Tibial nerve (tissue), 4 donors: ENCODE measurements around the gene RAB1B. TPM values are rescaled to one million over a fixed set of nuclear protein-coding genes. Genes with fewer than 3 reads are reported as not detected.

Experiments used
- DNase-seq, 2 donors: peaks; one replicate each; pipeline ENCODE4 v3.0.0-alpha.2; 2019; ENCODE audit warnings: low spot score in 2 of 2
- H3K27ac ChIP-seq, 4 donors: fragments of 200-600 bp; sonication (generic) in 3 of 4; one replicate each; pipeline ENCODE4 v1.5.1; 2017 to 2019; ENCODE audit warnings: mild to moderate bottlenecking in 1 of 4
- H3K27me3 ChIP-seq, 2 donors: fragments of 200-600 bp; sonication (generic) in 1 of 2; one replicate each; pipeline versions ENCODE4 v1.5.1 to v1.6.0; 2017 to 2019
- H3K36me3 ChIP-seq, 3 donors: fragments of 200-600 bp; sonication (generic); one replicate each; pipeline ENCODE4 v1.5.1; 2018 to 2019
- H3K4me1 ChIP-seq, 4 donors: fragments of 200-600 bp; sonication (generic) in 3 of 4; one replicate each; pipeline ENCODE4 v1.5.1; 2017 to 2019
- H3K4me3 ChIP-seq, 4 donors: fragments of 200-600 bp; sonication (generic) in 3 of 4; one replicate each; pipeline ENCODE4 v1.5.1; 2017 to 2019; ENCODE audit warnings: mild to moderate bottlenecking in 1 of 4, moderate library complexity in 1 of 4
- H3K9me3 ChIP-seq, 4 donors: fragments of 200-600 bp; sonication (generic) in 3 of 4; one replicate each; pipeline ENCODE4 v1.5.1; 2017 to 2019
- EP300 ChIP-seq, 2 donors: sonication (generic); formaldehyde crosslinking; IDR thresholded peaks; one replicate each; pipeline ENCODE4 v1.6.1; 2017; ENCODE audit warnings: antibody characterized with exemption in 2 of 2, mild to moderate bottlenecking in 1 of 2
- POLR2A ChIP-seq, 2 donors: fragments of 450-650 bp; IDR thresholded peaks; one replicate each; pipeline ENCODE4 v1.6.1; 2017; ENCODE audit warnings: antibody characterized with exemption in 2 of 2, mild to moderate bottlenecking in 2 of 2, moderate library complexity in 2 of 2
- WGBS, 2 donors: methylation state at CpG; one replicate each; pipeline ENCODE4 v1.1.5; 2018; 5-methylcytosine and 5-hydroxymethylcytosine counted together
- total RNA-seq, 4 donors: library from RNA; depleted of rRNA; stranded (reverse); fragments of >200 nt; gene quantifications; one replicate each; pipeline ENCODE4 v1.1.0, GENCODE V29; 2016
- TF ChIP-seq, protein P1 (sequence below), 5 experiments: fragments of 200-600 bp in 3 of 5; fragments of 450-650 bp in 2 of 5; sonication (generic) in 3 of 5; IDR thresholded peaks; one replicate each; pipeline ENCODE4 v1.5.1; 2016 to 2019; ENCODE audit warnings: antibody characterized with exemption in 5 of 5, mild to moderate bottlenecking in 3 of 5, moderate library complexity in 2 of 5

Gene RAB1B
- total RNA-seq, 4 donors from 2014 or later = 76.3 to 144 (median 96.8) TPM

DNA sequence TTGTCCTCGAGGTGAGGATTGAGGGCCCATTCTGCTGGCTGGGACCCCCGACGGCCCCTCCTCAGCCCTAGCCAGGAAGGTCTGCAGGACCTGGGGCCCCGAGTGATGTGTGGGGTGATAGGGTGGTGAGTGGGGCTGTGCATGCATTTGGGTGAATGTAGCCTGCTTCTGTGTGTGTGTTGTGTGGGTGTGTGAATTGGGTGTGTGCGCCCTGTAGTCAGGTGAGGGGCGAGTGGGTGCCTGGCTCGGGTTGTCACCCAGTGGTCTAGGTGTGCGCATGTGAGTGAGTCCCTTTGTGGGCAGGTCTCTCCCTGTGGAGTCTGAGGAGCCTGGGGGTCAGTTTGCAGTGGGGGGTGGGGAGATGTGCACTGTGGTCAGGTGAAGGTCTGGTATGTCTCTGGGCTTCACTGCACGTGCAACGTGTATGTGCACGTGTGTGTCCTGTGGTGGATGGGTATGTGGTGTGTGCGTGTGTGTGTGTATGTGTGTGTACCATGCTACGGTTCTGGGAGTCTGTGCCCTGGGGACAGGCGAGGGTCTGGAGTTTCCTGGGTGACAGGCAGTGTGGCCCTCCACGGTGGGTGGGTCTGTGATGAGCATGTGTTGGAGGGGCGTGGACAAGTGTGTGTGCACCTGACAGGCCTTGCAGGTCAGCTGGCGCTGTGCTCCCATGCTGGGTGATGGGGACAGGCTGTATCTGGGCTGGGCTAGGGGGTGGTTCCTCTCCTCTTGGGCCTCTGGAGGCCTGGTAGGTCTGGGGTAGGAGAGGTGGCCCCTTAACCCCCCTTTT is 24.3 kb downstream of the RAB1B start:
- Histone ChIP-seq H3K4me1 (peaks cover 0 to 30% (median 18%) of the 10 kb centered on the region in 4 donors), H3K4me3 (no peak overlapping the region), H3K36me3 (no peaks in the 10 kb centered on the region), H3K27ac (no peak overlapping the region), H3K9me3 (no peaks in the 10 kb centered on the region), H3K27me3 (peaks cover 0 to 37% of the 10 kb centered on the region in 2 donors)
- TF ChIP-seq EP300 (IDR thresholded peaks at IDR 0.05) (no peak), POLR2A (IDR thresholded peaks at IDR 0.05) (no peak)
- TF ChIP-seq, protein P1, sequence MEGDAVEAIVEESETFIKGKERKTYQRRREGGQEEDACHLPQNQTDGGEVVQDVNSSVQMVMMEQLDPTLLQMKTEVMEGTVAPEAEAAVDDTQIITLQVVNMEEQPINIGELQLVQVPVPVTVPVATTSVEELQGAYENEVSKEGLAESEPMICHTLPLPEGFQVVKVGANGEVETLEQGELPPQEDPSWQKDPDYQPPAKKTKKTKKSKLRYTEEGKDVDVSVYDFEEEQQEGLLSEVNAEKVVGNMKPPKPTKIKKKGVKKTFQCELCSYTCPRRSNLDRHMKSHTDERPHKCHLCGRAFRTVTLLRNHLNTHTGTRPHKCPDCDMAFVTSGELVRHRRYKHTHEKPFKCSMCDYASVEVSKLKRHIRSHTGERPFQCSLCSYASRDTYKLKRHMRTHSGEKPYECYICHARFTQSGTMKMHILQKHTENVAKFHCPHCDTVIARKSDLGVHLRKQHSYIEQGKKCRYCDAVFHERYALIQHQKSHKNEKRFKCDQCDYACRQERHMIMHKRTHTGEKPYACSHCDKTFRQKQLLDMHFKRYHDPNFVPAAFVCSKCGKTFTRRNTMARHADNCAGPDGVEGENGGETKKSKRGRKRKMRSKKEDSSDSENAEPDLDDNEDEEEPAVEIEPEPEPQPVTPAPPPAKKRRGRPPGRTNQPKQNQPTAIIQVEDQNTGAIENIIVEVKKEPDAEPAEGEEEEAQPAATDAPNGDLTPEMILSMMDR (IDR thresholded peaks at IDR 0.05) = no peak
- 61 to 66% methylated on average over 14 to 16 of the region's 17 CpGs for WGBS, 2 donors
- no peak for DNase-seq

DNA sequence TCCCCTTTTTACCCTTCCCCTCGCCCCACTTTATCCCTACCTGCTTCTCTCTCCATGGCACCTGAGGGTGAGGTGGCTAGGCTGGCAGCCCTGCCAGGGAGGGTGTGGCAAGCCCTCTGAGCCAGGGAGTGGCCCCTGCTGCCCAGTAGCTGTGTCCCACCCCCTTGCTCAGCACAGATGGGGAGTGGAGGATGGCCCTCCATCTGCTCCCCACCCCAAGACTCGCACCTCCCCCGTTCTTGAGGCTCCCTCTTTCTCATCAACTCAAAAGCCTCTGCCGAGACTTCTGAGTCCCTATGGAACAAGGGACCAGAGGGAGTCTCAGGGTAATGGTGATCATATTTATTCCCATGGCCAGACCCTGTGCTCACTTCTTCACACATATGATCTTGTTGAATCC is 24.9 kb downstream of the RAB1B start:
- Histone ChIP-seq H3K27me3 (peaks cover 0 to 37% of the 10 kb centered on the region in 2 donors), H3K4me3 (no peak overlapping the region), H3K27ac (no peak overlapping the region), H3K4me1 (peaks cover 0 to 24% (median 12%) of the 10 kb centered on the region in 4 donors), H3K36me3 (no peaks in the 10 kb centered on the region), H3K9me3 (no peaks in the 10 kb centered on the region)
- no peak for TF ChIP-seq POLR2A (IDR thresholded peaks at IDR 0.05)
- no peak for TF ChIP-seq EP300 (IDR thresholded peaks at IDR 0.05)
- TF ChIP-seq, protein P1 (IDR thresholded peaks at IDR 0.05) = no peak
- WGBS, 2 donors = 70 to 77% methylated on average over 4 of the region's 4 CpGs
- DNase-seq = no peak

DNA sequence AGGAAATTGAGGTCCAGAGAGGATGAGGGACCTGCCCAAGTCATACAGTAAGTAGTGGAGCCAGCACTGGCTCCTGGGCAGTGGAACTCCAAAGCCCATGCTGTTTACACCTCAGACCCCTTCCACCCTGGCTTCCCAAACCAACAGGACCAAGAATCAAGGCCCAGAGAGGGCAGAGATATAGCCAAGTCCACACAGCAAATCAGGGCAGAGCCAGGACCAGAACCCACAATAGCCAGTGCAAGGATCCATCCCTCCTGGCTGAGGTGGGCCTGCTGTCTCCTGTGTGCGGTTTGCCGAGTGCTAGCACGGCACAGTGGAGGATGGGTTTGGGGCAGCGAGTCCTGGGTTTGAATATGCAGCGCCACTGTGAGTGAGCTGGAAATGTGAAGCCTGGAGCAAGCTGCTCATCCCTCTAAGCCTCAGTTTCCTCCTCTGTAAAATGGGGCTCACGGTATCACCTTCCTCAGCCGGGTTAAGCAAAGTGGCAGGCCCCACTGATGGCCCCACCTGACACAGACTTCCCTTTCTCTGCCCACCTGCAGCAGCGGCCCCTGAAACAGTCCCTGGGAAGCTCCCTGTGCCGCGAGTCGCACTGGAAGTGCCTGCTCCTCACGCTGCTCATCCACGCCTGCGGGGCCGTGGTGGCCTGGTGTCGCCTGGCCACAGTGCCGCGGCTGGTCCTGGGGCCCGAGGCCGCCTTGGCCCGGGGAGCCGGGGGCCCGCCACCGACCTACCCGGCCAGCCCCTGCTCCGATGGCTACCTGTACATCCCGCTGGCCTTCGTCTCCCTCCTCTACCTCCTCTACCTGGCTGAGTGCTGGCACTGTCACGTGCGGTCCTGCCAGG is 25.6 kb downstream of the RAB1B start:
- no peaks in the 10 kb centered on the region for H3K9me3 ChIP-seq
- TF ChIP-seq, protein P1 (IDR thresholded peaks at IDR 0.05) = no peak
- TF ChIP-seq EP300 (IDR thresholded peaks at IDR 0.05) (no peak), POLR2A (IDR thresholded peaks at IDR 0.05) (no peak)
- no peak overlapping the region for H3K27ac ChIP-seq
- 80 to 83% methylated on average over 20 to 23 of the region's 30 CpGs for WGBS, 2 donors
- DNase-seq = no peak
- H3K4me1 ChIP-seq = peaks cover 0 to 24% (median 12%) of the 10 kb centered on the region in 4 donors
- peaks cover 0 to 37% of the 10 kb centered on the region in 2 donors for H3K27me3 ChIP-seq
- H3K4me3 ChIP-seq = no peak overlapping the region
- H3K36me3 ChIP-seq = no peaks in the 10 kb centered on the region

DNA sequence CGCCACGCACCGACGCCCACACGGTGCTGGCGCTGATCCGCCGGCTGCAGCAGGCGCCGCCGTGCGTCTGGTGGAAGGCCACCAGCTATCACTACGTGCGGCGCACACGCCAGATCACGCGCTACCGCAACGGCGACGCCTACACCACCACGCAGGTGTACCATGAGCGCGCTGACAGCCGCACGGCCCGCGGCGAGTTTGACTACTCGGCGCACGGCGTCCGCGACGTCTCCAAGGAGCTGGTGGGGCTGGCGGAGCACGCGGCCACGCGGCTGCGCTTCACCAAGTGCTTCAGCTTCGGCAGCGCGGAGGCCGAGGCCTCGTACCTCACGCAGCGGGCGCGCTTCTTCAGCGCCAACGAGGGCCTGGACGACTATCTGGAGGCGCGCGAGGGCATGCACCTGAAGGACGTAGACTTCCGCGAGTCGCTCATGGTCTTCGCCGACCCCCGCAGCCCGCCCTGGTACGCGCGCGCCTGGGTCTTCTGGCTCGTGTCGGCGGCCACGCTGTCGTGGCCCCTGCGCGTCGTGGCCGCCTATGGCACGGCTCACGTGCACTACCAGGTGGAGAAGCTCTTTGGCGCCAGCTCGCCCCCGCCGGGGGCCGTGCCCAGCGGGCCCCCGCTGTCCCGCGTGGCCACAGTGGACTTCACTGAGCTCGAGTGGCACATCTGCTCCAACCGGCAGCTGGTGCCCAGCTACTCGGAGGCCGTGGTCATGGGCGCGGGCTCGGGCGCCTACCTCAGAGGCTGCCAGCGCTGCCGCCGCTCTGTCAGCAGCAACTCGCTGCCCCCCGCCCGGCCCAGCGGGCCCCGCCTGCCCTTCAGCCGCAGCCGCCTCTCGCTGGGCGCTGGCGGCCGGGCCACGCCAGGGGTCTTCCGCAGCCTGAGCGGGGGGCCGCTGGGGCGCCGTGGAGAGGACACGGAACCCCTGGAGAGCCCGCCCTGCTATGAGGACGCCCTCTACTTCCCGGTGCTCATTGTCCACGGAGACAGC is 26.5 kb downstream of the RAB1B start:
- Histone ChIP-seq H3K27ac (no peak overlapping the region), H3K27me3 (peaks cover 0 to 37% of the 10 kb centered on the region in 2 donors), H3K36me3 (no peaks in the 10 kb centered on the region), H3K4me1 (peaks cover 0 to 18% (median 6%) of the 10 kb centered on the region in 4 donors), H3K4me3 (no peak overlapping the region), H3K9me3 (no peaks in the 10 kb centered on the region)
- 82 to 91% methylated on average over 87 to 101 of the region's 123 CpGs for WGBS, 2 donors
- DNase-seq = no peak
- no peak for TF ChIP-seq POLR2A (IDR thresholded peaks at IDR 0.05)
- no peak for TF ChIP-seq EP300 (IDR thresholded peaks at IDR 0.05)
- TF ChIP-seq, protein P1 (IDR thresholded peaks at IDR 0.05) = no peak
